ENCODE measurements around the gene EFNB3.

Gene EFNB3

GRCh38 chr17:7721612-7722011 is 16.6 kb downstream of the EFNB3 start:
- no peak for TF ChIP-seq CTCF (conservative IDR thresholded peaks at IDR 0.05; ENCODE audit: low read length)
- no peak for TF ChIP-seq EZH2phosphoT487 (IDR thresholded peaks at IDR 0.05; ENCODE audit: borderline replicate concordance)
- Histone ChIP-seq H3K4me1 (ENCODE audit: insufficient read depth, low read length, poor library complexity, severe bottlenecking) (peaks cover 11% of the 10 kb centered on the region), H3F3A (ENCODE audit: low read depth) (no peaks in the 10 kb centered on the region), H3K9me2 (replicated peaks; ENCODE audit: low read depth, low read length) (no peaks in the 10 kb centered on the region), H3K79me2 (ENCODE audit: insufficient read depth, low read length) (no peaks in the 10 kb centered on the region), H3K27me3 (ENCODE audit: insufficient read depth, low read length, poor library complexity, severe bottlenecking) (no peaks in the 10 kb centered on the region), H4K20me1 (ENCODE audit: insufficient read depth, low read length, poor library complexity, severe bottlenecking) (no peaks in the 10 kb centered on the region), H3K9ac (ENCODE audit: low read depth, low read length, poor library complexity, severe bottlenecking) (no peak overlapping the region), H3K36me3 (ENCODE audit: insufficient read depth, low read length) (no peaks in the 10 kb centered on the region), H3K4me3 (ENCODE audit: low read length, poor library complexity, severe bottlenecking) (no peak overlapping the region), H2AFZ (ENCODE audit: low read length) (no peak overlapping the region), H3K4me2 (ENCODE audit: low read depth, low read length, poor library complexity, severe bottlenecking) (no peak overlapping the region), H3K9me3 (ENCODE audit: insufficient read depth, low read depth, low read length) (no peaks in the 10 kb centered on the region)

- Histone ChIP-seq H3K9me2 (replicated peaks; ENCODE audit: low read depth, low read length) (no peaks in the 10 kb centered on the region), H3K9ac (ENCODE audit: low read depth, low read length, poor library complexity, severe bottlenecking) (no peak overlapping the region), H3K4me3 (ENCODE audit: low read length, poor library complexity, severe bottlenecking) (no peak overlapping the region), H3F3A (ENCODE audit: low read depth) (no peaks in the 10 kb centered on the region), H3K36me3 (ENCODE audit: insufficient read depth, low read length) (no peaks in the 10 kb centered on the region), H3K9me3 (ENCODE audit: insufficient read depth, low read depth, low read length) (no peaks in the 10 kb centered on the region), H3K4me2 (ENCODE audit: low read depth, low read length, poor library complexity, severe bottlenecking) (no peak overlapping the region), H3K79me2 (ENCODE audit: insufficient read depth, low read length) (no peaks in the 10 kb centered on the region), H4K20me1 (ENCODE audit: insufficient read depth, low read length, poor library complexity, severe bottlenecking) (no peaks in the 10 kb centered on the region), H2AFZ (ENCODE audit: low read length) (no peak overlapping the region), H3K27me3 (ENCODE audit: insufficient read depth, low read length, poor library complexity, severe bottlenecking) (no peaks in the 10 kb centered on the region), H3K4me1 (ENCODE audit: insufficient read depth, low read length, poor library complexity, severe bottlenecking) (no peaks in the 10 kb centered on the region)
- no peak for TF ChIP-seq EZH2phosphoT487 (IDR thresholded peaks at IDR 0.05; ENCODE audit: borderline replicate concordance)
- no peak for TF ChIP-seq CTCF (conservative IDR thresholded peaks at IDR 0.05; ENCODE audit: low read length)
These were observed 22.9 kb downstream of the EFNB3 start for GRCh38 chr17:7727886-7728285.

GRCh38 chr17:7729816-7730215 is 24.8 kb downstream of the EFNB3 start:
- Histone ChIP-seq H3K4me3 (ENCODE audit: low read length, poor library complexity, severe bottlenecking) (no peak overlapping the region), H3K79me2 (ENCODE audit: insufficient read depth, low read length) (no peaks in the 10 kb centered on the region), H3K9me2 (replicated peaks; ENCODE audit: low read depth, low read length) (no peaks in the 10 kb centered on the region), H3K4me2 (ENCODE audit: low read depth, low read length, poor library complexity, severe bottlenecking) (no peak overlapping the region), H3K36me3 (ENCODE audit: insufficient read depth, low read length) (no peaks in the 10 kb centered on the region), H3K27me3 (ENCODE audit: insufficient read depth, low read length, poor library complexity, severe bottlenecking) (no peaks in the 10 kb centered on the region), H3F3A (ENCODE audit: low read depth) (no peaks in the 10 kb centered on the region), H2AFZ (ENCODE audit: low read length) (no peak overlapping the region), H3K9me3 (ENCODE audit: insufficient read depth, low read depth, low read length) (no peaks in the 10 kb centered on the region), H3K4me1 (ENCODE audit: insufficient read depth, low read length, poor library complexity, severe bottlenecking) (no peaks in the 10 kb centered on the region), H4K20me1 (ENCODE audit: insufficient read depth, low read length, poor library complexity, severe bottlenecking) (no peaks in the 10 kb centered on the region), H3K9ac (ENCODE audit: low read depth, low read length, poor library complexity, severe bottlenecking) (no peak overlapping the region)
- TF ChIP-seq EZH2phosphoT487 (IDR thresholded peaks at IDR 0.05; ENCODE audit: borderline replicate concordance) = no peak
- TF ChIP-seq CTCF (conservative IDR thresholded peaks at IDR 0.05; ENCODE audit: low read length) = no peak

Measured in Loucy (cell line).